Fibroblast of upper back skin (primary cell): Measurements from ENCODE around the gene SORD.
"Not testable (repeated sequence)": the region's sequence is repeated elsewhere in the genome, so short reads cannot be mapped to it uniquely, and the experiment has no call there.

Experiments used
- DNase-seq: peaks from one replicate; pipeline ENCODE4 v3.0.0-alpha.2; 2013

Gene SORD

DNA sequence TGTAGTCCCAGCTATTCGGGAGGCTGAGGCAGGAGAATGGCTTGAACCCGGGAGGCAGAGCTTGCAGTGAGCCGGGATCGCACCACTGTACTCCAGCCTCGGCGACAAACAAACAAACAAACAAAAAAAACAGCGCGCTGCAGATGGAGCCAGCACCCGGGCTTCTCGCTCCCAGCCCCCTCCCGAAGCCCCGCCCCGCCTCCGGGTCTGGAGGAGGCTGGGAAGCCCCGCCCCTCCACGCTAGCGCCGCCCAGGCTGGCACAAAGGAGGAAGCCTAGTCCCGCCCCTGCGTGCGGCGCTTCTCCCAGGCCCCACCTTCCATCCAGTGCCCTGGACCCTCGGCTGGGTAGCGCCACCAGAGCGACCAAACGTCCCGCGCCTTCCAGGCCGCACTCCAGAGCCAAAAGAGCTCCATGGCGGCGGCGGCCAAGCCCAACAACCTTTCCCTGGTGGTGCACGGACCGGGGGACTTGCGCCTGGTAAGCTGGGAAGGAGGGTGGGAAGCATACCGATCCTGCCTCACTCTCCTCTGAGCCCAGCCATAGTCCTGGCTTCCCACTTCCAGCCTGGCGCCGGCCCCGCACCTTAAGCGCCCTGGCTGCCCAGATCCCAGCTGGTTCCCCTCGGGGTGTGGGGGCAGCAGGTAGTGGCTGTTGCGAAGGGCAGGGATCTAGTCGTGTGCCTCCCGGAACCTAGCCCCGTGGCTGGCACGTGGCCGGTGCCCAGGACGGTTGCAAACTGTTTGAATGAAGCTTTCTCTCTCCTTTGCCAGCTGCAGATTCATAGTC lies at the start of gene SORD:
Gene SORD (plus strand): TSS at position 325 of the 788 bp plus-strand sequence. CDS start 89 bp downstream, at position 414.
- DNase-seq, result peak; percentile 82

DNA sequence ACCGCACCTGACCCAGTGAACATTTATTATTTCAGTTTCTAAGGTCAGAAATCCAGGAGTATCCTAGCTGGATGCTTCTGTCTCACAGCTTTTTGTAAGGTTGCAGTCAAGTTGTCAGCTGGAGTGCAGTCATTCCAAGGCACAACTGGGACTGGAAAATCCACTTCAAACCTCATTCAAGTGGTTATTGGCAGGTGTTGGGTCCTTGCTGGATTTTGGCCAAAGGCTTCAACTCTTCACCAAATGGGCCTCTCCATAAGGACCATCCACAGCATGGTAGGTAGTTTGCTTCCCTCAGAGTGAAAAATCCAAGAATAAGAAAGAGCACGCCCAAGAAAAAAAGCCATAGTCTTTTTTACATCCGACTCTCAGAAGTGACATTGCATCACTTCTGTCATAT lies 46.8 kb upstream of the SORD start:
- not testable (repeated sequence) for DNase-seq

- not testable (repeated sequence) for DNase-seq
Observed at GRCh38 chr15:44977781-44978180, 45.2 kb upstream of the SORD start.

DNA sequence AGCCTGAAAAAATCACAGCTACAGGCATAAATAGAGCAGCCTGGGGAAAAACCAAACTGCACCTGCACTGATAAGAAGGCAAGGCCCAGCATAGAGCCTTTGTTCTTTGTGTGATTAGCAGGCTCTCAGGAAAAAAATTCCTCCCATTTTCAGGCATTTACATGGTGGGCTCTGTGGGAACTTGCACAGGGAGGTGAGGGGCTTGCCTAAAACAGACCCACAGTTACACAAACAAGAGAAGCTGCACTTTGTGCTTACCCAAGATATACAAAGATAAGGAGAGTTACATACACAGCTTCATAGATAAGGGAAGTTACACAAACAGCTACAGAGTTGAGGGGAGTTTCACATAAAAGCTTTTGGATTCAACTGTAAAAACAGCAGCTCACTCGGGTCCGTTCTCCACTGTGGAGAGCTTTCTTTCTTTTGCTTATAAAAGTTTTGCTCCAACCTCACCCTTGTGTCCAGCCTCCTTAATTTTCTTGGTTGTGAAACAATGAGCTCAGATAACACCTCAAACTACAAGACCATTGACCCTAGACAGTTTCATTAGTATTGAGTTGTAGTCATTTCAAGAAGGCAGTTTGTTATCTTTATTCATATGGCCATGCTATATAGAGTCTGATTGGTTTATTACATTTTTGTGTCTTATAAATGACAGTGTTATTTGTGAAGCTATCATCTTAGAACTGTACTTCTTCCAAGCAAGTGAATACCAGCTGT lies 43.2 kb upstream of the SORD start:
- DNase-seq, result not testable (repeated sequence)

- not testable (repeated sequence) for DNase-seq
Observed at GRCh38 chr15:44984144-44984543, 38.9 kb upstream of the SORD start.

- DNase-seq, result not testable (repeated sequence)
Observed at GRCh38 chr15:44986346-44987055, 36.5 kb upstream of the SORD start.

DNA sequence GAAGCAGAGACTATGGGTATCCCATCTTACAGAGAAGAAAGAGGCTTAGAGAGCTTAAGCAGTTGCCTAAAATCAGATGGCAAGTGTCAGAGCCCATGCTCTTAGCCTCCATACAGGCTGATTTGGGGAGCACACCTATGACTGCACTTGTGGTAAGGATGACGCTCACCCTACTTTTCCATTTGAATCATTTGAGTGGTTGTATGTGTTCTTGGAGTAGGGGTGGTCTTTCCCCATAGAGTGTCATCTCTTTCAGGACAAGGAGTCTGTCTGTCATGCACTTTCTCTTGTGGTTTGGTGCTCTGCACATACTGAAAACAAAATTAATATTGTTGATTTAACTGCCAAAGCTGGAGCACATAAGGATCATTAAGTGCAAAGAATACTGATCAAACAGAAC lies 35.3 kb upstream of the SORD start:
- DNase-seq, result not testable (repeated sequence)

- DNase-seq, result not testable (repeated sequence)
Observed at GRCh38 chr15:44988184-44988869, 34.7 kb upstream of the SORD start.

DNA sequence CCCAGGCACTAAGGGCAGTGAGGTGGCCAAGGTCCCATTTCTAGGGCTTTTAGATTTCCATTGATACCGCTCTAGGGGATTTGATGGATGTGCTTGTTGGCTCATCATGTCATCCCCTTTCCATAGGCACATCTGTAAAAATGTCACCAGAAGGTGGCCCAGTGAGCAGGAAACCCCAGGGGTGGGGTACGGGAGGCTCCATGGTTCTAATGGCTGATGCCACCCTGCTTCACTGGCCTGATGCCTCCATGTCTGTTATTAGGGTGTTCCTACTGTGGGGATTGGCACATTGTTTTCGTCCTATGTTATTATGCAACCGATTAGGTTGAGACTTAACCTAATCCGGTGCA lies 34.1 kb upstream of the SORD start:
- not testable (repeated sequence) for DNase-seq

DNA sequence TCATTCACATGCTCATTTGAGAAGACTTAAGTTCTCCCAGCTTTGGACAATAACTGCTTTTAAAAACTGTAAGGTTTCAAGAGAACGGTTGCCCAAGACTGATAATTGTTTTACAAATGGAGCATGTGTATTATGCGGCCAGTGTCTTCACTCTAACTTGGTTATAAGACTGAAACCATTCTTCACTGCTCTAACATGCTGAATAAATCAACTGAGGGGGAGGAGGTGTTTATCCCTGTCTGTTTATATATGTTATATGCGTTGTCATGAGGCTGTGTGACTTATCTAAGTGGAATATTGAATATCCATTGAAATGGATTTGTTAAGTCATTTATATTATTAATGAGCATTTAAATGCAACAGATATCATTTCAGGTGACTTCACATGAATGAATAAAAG lies 25.4 kb upstream of the SORD start:
- DNase-seq, result not testable (repeated sequence)

DNA sequence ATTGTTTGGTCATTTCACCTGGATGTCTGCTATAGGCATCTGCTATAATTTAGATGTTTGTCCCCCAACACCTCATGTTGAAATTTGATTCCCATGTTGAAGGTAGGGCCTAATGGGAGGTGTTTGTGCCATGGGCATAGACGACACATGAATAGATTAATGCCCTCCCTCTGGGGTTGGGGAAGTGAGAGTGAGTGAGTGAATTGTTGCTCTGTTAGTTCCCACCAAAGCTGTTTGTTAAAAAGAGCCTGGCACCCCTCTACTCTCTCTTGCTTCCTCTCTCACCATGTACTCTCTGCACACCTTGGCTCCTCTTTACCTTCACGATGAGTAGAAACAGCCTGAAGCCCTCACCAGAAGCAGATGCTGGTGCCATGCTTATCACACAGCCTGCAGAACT lies 23.9 kb upstream of the SORD start:
- DNase-seq, result no peak

DNA sequence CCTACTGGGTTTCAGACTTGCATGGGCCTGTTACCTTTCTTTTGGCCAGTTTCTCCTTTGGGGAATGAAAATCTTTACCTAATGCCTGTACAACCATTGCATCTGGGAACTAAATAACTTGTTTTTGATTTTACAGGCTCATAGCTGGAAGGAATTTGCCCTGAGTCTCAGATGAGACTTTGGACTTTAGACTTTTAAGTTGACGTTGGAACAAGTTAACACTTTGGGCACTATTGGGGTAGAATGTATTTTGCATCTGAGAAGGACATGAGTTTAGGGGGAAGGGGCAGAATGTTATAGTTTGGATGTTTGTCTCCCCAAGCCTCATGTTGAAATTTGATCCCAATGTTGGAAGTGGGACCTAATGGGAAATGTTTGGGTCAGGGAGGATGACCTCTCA lies 21.8 kb upstream of the SORD start:
- not testable (repeated sequence) for DNase-seq

DNA sequence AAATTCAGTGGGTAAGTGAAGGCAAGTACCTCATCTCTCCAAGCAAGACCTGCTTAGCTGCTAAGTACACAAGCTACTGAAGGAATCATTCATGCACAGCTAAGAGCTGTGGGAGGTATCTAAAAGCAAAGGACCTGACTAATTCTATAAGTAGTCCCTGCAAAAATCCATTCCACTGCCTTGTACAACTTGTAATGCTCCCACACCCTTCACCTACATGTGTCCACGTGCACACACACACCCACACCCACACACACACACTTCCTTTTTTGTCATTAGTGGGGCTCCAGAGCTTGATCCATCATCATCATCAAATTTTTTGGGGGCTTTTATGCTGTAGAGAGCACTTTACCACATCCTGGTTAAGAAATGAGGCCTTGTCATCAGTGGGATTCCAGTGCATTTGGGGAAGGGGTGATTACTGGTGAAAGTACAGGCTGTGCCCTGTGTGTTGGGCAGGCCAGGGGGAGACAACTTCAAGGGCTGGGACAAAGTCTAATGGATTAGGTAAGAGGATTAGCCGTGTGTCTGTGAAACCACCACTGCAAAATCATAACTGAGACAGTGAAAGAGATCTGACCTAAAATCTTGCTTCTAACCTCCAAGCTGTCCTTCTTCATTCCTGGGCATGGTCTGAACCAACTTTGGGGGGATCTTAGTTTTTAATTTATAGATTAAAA lies 19.1 kb upstream of the SORD start:
- DNase-seq, result not testable (repeated sequence)

- DNase-seq, result not testable (repeated sequence)
Observed at GRCh38 chr15:45004590-45005175, 18.3 kb upstream of the SORD start.

- no peak for DNase-seq
Observed at GRCh38 chr15:45009046-45009445, 13.9 kb upstream of the SORD start.

GRCh38 chr15:45015114-45015513 lies 7.9 kb upstream of the SORD start:
- DNase-seq, result not testable (repeated sequence)

DNA sequence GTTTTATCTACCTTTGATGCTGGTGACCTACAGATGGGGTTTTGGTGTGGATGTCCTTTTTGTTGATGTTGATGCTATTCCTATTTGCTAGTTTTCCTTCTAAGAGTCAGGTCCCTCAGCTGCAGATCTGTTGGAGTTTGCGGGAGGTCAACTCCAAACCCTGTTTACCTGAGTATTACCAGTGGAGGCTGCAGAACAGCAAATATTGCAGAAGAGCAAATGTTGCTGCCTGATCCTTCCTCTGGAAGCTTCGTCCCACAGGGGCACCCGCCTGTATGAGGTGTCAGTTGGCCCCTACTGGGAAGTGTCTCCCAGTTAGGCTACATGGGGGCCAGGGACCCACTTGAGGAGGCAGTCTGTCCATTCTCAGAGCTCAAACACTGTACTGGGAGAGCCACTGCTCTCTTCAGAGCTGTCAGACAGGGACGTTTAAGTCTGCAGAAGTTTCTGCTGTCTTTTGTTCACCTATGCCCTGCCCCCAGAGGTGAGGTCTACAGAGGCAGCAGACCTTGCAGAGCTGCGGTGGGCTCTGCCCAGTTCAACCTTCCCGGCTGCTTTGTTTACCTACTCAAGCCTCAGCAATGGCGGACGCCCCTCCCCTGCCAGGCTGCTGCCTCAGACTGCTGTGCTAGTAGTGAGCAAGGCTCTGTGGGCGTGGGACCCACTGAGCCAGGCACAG lies 2.6 kb upstream of the SORD start:
- DNase-seq, result not testable (repeated sequence)

DNA sequence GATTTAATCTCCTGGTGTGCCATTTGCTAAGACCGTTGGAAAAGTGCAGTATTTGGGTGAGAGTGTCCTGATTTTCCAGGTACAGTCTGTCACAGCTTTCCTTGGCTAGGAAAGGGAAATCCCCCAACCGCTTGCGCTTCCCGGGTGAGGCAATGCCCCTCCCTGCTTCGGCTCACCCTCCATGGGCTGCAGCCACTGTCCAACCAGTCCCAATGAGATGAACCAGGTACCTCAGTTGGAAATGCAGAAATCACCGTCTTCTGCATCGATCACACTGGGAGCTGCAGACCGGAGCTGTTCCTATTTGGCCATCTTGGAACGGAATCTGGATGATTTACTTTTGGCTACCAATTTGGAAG lies 2.1 kb upstream of the SORD start:
- DNase-seq, result not testable (repeated sequence)

DNA sequence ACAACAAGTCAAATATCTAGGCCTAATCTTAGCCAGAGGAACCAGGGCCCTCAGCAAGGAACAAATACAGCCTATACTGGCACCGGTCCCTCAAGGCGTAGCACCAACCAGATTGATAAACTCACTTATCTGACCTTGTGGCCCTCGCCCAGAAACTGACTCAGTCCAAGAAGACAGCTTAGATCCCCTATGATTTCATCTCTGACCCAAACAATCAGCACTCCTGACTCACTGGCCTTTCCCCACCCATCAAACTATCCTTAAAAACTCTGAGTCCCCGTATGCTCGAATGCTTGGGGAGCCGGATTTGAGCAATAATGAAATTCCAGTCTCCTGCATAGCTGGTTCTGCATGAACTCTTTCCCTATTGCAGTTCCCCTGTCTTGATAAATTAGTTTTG lies 1.6 kb upstream of the SORD start:
- DNase-seq, result no peak

DNA sequence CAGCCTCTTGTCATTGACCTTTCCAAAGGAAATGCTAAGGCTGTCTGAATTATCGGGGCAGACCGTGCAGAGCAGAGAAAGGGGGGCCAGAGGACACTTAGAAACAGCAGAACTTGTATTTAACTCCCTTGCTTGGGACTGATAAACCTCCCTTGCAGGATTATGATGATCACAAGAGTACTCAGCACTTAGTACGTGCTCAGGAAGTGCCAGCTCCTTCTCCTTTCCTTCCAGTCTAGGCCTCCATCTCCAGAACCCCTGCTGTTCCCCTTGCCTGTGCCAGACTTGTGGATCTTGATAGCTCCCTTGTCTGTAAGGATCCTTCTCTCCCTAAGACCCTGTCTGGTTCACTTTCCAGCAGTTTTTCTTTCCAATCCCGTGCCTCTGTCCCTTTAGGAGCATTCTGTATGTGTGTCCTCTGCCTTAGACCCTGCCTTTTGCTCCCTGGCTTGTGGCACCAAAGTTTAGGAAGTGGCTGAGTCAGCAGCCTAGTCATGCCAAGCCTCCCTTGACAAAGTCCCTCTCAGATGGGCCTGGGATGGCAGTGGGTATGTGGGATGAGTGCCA lies 747 bp downstream of the SORD start:
- DNase-seq, result peak; percentile 18

DNA sequence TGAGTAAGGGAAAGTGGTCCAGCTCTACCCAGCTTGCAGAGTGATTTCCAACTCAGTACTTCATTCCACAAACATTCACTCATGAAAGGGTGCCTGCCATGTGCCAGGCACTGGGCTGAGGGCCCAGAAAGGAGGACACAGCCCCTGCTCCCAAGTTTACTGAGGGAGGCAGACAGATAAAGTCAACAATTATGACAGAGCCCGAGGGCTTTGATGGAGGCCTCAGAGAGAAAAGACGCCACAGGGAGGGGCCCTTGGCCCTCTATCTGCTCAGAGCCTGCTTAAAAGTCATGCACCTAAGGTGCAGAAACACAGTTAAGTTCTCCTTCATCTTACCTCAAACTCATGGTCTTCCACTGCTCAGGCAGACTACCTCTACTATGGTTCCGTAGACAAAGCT lies 1.7 kb downstream of the SORD start:
- DNase-seq, result not testable (repeated sequence)
